Esophagus squamous epithelium (tissue), 4 donors: Measurements from ENCODE around the gene TATDN3.

ENCODE experiments used
- POLR2A ChIP-seq, 4 donors: fragments of 450-650 bp; IDR thresholded peaks; one replicate each; pipeline ENCODE4 v1.6.1; 2017; ENCODE audit warnings: antibody characterized with exemption in 4 of 4, mild to moderate bottlenecking in 4 of 4, moderate library complexity in 3 of 4
- TF ChIP-seq, protein P1 (sequence below), 6 experiments: fragments of 450-650 bp in 4 of 6; fragments of 200-600 bp in 2 of 6; sonication (generic) in 2 of 6; IDR thresholded peaks; one replicate each; pipeline ENCODE4 v1.5.1; 2016 to 2019; ENCODE audit warnings: antibody characterized with exemption in 6 of 6, mild to moderate bottlenecking in 4 of 6, moderate library complexity in 4 of 6

DNA sequence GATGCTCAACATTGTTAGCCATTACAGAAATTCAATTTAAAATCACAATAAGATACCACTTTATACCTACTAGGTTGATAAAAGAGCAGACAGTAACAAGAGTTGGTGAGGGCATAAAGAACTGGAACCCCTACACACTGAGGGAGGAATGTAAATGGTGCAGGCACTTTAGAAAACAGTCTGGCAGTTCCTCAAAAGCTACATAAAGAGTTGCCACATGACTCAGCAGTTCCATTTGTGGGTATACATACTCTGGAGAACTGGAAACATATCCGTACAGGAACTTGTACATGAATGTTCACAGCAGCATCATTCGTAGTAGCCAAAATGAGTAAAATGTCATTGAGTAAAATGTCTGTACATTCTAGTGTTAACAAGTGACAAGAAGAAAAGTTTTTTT, 17.1 kb upstream of the TATDN3 start:
- TF ChIP-seq POLR2A (IDR thresholded peaks at IDR 0.05): no peak
- TF ChIP-seq, protein P1, sequence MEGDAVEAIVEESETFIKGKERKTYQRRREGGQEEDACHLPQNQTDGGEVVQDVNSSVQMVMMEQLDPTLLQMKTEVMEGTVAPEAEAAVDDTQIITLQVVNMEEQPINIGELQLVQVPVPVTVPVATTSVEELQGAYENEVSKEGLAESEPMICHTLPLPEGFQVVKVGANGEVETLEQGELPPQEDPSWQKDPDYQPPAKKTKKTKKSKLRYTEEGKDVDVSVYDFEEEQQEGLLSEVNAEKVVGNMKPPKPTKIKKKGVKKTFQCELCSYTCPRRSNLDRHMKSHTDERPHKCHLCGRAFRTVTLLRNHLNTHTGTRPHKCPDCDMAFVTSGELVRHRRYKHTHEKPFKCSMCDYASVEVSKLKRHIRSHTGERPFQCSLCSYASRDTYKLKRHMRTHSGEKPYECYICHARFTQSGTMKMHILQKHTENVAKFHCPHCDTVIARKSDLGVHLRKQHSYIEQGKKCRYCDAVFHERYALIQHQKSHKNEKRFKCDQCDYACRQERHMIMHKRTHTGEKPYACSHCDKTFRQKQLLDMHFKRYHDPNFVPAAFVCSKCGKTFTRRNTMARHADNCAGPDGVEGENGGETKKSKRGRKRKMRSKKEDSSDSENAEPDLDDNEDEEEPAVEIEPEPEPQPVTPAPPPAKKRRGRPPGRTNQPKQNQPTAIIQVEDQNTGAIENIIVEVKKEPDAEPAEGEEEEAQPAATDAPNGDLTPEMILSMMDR (IDR thresholded peaks at IDR 0.05): no peak
